HG03432 (cell line): Measurements from ENCODE around the gene ACSL5.
A peak's percentile ranks its signal among the peaks of the same experiment; 100 is the strongest.
"Not testable (repeated sequence)": the region's sequence is repeated elsewhere in the genome, so short reads cannot be mapped to it uniquely, and the experiment has no call there.

Experiments
- ATAC-seq: cut with Tn5 transposase; IDR thresholded peaks from one replicate; pipeline ENCODE4 v1.9.1; 2021; ENCODE audit warnings: mild to moderate bottlenecking, moderate library complexity; ENCODE audit not compliant: unreplicated experiment

The ACSL5 gene

DNA sequence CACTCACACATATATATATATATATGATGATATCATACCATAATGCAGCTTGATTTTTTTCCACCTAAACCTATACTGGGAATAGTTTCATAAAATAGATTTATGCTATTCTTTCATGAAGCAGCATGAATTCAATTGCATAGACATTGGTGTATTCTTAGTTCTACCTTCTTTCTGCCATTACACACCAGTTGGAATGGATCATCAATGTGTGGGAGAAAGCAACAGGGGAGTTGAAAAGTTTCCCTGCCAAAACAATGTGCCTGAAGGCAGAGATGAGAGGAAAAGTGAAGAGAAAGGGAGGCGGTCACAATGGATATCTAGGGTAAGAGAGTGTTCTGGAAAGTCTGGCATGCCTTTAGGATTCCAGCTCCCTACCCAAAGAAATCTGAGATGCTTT is 25.2 kb upstream of the ACSL5 start:
- no peak for ATAC-seq

- no peak for ATAC-seq
These were observed 24.3 kb upstream of the ACSL5 start for GRCh38 chr10:112349521-112350085.

DNA sequence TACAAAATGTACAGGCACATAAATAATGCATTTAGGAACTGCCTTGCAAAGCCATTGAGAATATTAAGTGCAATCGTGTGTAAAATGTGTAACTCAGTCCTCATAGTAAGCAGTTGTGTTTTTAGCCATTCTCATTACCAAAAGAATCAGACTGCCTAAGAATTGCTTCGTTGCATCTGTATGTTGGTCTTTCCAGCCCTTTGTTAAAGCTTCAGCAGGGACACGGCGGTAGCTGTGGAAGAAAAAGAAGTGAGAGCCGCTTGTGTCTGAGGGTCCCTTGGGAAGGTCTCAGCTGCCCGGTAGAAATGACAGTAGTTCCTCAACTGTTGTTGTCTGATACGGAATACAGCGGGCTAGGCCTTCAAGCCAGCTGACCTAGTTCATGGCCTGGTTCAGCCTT is 22.8 kb upstream of the ACSL5 start:
- no peak for ATAC-seq

DNA sequence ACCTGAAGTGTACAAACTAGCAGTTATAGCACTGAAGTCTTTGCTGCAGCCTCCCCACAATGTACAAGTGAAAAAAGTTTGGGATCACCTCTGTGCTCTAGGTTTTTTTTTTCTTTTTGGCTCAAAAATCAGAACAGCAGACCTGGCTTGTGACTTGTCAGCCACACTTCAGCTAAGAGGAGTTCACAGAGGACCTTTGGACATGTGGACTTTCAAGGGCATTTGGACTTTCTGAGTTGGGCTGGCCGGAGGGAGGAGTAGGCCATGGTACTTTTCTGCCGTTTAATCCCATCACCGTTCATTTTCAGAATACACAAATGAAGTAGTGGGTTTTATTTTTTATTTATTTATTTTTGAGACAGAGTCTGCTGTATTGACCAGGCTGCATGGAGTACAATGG is 21.9 kb upstream of the ACSL5 start:
- ATAC-seq, result no peak

- ATAC-seq, result no peak
These were observed 20.9 kb upstream of the ACSL5 start for GRCh38 chr10:112353046-112353445.

- ATAC-seq, result no peak
These were observed 17.2 kb upstream of the ACSL5 start for GRCh38 chr10:112356686-112357085.

GRCh38 chr10:112359606-112360307 is 14.2 kb upstream of the ACSL5 start:
- ATAC-seq, result no peak

DNA sequence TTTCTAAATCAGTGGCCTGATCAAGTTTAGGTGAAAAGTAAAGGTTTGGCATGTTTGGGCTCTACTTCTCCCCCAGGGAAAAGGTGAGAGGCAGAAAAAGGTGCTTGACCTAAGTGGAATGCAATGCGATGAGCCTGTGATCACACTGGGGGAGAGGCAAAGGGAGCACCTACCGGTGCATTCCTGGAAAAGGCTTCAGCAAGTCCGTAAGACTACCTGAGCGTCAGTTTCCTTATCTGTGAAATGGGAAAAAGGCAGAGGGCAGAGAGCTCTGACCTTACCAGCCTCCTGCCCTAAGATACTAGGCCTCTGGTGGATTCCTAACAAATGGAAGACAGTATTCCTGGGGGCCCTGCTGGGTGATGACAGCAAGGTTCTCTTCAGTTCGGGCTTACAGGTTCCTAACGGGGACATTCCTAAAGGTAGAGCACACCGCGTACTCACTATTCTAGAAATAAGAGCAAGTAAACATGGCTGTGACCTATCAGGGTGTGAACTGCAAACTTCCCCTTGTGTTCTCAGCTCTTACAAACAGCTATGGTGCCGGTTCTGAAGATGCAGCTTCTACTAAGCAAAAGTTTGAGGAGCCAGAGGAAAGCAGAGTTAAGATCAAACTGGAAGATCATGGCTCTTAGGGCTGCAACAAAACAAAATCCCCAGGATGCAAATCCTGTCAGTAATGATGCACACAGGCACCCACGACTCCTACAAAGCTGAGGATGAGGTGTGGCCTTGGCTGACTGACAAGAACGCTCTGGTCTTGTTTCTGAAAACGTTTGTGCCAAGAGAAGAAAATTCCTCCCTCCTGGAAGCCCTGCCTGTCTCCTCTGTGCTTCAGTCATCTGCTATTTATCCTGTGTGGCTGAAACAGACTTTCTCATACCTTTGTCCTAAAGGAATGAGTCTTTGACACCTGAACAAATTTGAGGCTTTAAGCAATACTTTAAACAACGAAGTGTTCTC is 13.3 kb upstream of the ACSL5 start:
- ATAC-seq, result no peak

DNA sequence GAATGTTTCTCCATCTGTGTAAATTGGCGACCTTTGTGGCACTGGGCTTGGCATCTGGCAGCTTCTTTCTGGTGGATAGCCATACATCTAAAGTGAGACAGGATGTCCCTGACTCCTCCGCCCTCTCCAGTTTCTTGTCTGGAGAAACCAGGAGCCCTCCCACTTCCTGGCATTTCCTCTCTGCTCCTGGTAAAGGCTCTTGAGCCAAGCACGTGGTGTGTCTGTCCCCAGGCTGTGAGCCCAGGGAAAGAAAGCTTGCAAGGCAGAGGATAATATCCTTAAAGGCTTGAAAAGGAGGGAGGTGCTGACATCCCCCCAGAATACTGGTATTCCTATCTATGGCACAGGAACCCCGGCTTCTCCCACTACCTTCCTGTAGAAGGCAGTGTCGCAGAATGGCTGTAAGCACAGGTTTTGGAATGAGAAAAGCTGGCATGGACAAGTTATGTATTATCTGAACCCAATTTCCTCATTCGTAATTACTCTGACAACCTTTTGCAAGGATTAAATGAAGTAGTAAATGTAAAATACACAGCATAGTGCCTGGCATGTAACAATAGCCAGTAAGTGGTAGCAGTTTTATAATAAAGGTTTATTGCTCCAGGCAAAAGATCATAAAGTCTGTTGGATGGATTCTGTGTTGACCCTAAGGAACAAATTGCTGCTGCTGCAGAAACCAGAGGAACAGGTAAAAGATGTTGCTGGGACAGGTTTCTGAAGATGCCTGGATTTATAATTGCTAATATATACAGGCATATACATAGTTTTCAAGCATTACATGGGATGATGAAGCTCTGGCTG is 11.8 kb upstream of the ACSL5 start:
- ATAC-seq, result no peak

DNA sequence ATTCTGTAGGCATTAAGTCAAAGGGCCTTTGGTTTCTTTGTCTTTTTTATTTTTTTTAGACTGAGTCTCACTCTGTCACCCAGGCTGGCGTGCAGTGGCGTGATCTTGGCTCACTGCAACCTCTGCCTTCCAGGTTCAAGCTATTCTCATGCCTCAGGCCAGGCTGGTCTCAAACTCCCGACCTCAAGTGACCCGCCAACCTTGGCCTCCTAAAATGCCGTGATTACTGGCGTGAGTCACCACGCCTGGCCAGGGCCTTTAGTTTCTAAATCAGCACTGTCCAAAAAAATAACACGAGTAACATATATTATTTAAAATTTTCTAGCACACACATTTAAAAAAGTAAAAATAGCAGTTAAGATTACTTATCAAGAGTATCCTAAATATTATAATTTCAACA is 11.1 kb upstream of the ACSL5 start:
- no peak for ATAC-seq

DNA sequence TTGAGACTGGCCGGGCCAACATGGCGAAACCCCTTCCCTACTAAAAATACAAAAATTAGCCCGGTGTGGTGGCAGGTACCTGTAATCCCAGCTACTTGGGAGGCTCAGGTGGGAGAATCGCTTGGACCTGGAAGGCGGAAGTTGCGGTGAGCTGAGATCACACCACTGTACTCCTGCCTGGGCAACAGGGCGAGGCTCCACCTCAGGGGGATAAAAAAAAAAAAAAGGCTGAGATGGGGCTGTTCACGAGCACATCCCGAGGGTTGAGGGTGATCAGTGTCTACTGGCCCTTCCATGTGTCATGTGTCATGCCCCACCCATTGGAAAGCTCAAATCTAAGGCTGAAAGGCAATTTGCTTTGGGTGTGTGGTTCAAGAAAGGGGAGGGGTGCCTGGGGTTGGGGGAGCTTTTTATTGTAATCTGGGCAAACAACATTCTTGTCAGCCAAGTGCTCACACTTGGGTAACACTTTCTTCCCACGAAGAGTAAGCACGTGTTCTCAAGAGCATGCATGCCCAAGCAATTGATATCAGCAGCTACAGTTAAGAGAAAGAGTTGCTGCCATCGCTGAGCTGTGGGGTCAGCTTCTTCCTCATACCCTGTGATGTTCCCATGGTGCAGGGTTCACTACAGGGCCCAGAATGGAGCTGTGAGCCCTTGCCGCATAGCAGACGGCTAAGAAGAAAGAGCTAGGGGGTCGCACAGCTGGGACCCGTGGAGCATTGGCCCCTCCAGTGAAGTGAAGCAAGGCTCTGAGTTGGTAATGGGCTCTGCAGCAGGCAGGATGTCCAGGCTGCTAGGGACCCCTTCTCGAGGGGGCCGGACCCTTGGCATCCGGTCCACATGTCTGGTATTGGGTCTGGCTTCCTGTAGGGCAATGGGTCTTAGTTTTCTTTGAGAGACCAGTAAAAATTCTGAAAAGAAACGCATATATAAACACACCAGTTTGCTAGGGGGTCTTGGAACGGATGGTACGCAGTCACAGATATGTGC is 9.9 kb upstream of the ACSL5 start:
- no peak for ATAC-seq

GRCh38 chr10:112365014-112365432 is 8.9 kb upstream of the ACSL5 start:
- ATAC-seq, result no peak

GRCh38 chr10:112365451-112365850 is 8.5 kb upstream of the ACSL5 start:
- no peak for ATAC-seq

- no peak for ATAC-seq
These were observed 6.9 kb upstream of the ACSL5 start for GRCh38 chr10:112366992-112367391.

DNA sequence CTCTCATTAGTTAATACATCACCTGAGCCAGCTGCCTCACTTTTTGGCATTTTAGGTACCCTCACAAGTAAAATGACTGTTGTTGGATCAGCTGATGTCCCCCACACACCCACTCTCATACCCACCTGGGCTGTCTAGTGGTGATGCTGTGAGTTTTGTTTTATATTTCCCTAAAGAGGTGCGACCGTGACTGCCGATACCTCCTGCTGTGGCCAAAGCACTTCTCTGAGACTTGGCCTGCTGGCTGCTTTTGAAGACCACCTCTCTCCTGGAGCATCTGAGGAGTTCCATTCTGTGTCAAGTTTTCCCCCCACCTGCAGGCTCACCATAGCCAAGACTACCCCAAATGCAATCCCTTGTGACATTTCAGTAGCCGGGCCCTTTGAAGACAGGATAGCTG is 6.4 kb upstream of the ACSL5 start:
- no peak for ATAC-seq

- peak; percentile 91 for ATAC-seq
These were observed 4.2 kb upstream of the ACSL5 start for GRCh38 chr10:112369495-112370423.

GRCh38 chr10:112370424-112370819 is 3.5 kb upstream of the ACSL5 start:
- ATAC-seq, result no peak

- not testable (repeated sequence) for ATAC-seq
These were observed 2.6 kb upstream of the ACSL5 start for GRCh38 chr10:112371326-112371725.
